WTC11 (cell line): Measurements from ENCODE around the gene KRT7. TPM values are rescaled to one million over a fixed set of nuclear protein-coding genes. Genes with fewer than 3 reads are reported as not detected.

ENCODE experiments used
- ATAC-seq: fragments of 200-7000 bp; cut with Tn5 transposase; 2 replicates; pipeline ENCODE4 v1.10.0; 2021; ENCODE audit warnings: mild to moderate bottlenecking, moderate library complexity
- CTCF ChIA-PET: fragments of 300-600 bp; sonication (Branson Sonifier 250); formaldehyde crosslinking; loops from one replicate; lab custom pipeline; 2021; ENCODE audit warnings: antibody characterized with exemption; lab: Charles Lee
- POLR2A ChIA-PET: fragments of 350-600 bp; sonication (Branson Sonifier 250); formaldehyde crosslinking; loops from one replicate; lab custom pipeline; 2021; ENCODE audit warnings: antibody characterized with exemption; lab: Charles Lee
- DNase-seq: peaks from one replicate; pipeline ENCODE4 v3.0.0; 2021; ENCODE audit warnings: low spot score
- H3K27ac Mint-ChIP-seq: 2 replicates; pipeline ENCODE4 v1.8.0; 2021; ENCODE audit warnings: mixed read lengths
- H3K27me3 Mint-ChIP-seq: 2 replicates; pipeline ENCODE4 v1.8.0; 2021; ENCODE audit warnings: low read depth, mild to moderate bottlenecking, moderate library complexity, mixed read lengths
- H3K36me3 Mint-ChIP-seq: 2 replicates; pipeline ENCODE4 v1.8.0; 2021; ENCODE audit warnings: mixed read lengths
- H3K4me1 Mint-ChIP-seq: 2 replicates; pipeline ENCODE4 v1.8.0; 2022; ENCODE audit warnings: mixed read lengths
- H3K4me3 Mint-ChIP-seq: 2 replicates; pipeline ENCODE4 v1.8.0; 2021; ENCODE audit warnings: mild to moderate bottlenecking, moderate library complexity, mixed read lengths
- H3K9me3 Mint-ChIP-seq: 2 replicates; pipeline ENCODE4 v1.8.0; 2021; ENCODE audit warnings: mixed read lengths
- ETV6 ChIP-seq: sonication (generic); formaldehyde crosslinking; IDR thresholded peaks from 2 replicates; pipeline ENCODE4 v1.8.1; 2022; ENCODE audit warnings: mild to moderate bottlenecking, missing genetic modification reagents
- GTF2I ChIP-seq: fragments of 250-450 bp; sonication (Bioruptor Pico); conservative IDR thresholded peaks from 2 replicates; pipeline ENCODE4 v1.4.0; 2021; ENCODE audit warnings: mild to moderate bottlenecking
- IRF1 ChIP-seq: sonication (generic); formaldehyde crosslinking; IDR thresholded peaks from 2 replicates; pipeline ENCODE4 v1.8.0; 2023; ENCODE audit warnings: missing genetic modification reagents
- OVOL2 ChIP-seq: fragments of 250-450 bp; sonication (Bioruptor Pico); IDR thresholded peaks from 2 replicates; pipeline ENCODE4 v1.9.0; 2021; ENCODE audit warnings: mild to moderate bottlenecking, borderline replicate concordance
- SMAD3 ChIP-seq: sonication (generic); formaldehyde crosslinking; IDR thresholded peaks from 2 replicates; pipeline ENCODE4 v1.8.0; 2022; ENCODE audit warnings: missing genetic modification reagents, mild to moderate bottlenecking, borderline replicate concordance
- SP1 ChIP-seq: sonication (generic); formaldehyde crosslinking; conservative IDR thresholded peaks from 2 replicates; pipeline ENCODE4 v1.8.1; 2022; ENCODE audit warnings: missing genetic modification reagents
- STAT6 ChIP-seq: sonication (generic); formaldehyde crosslinking; conservative IDR thresholded peaks from 2 replicates; pipeline ENCODE4 v1.8.1; 2023; ENCODE audit warnings: mild to moderate bottlenecking, low read depth, missing genetic modification reagents, moderate library complexity
- TEAD4 ChIP-seq: sonication (generic); formaldehyde crosslinking; IDR thresholded peaks from 2 replicates; pipeline ENCODE4 v1.8.0; 2022; ENCODE audit warnings: mild to moderate bottlenecking, missing genetic modification reagents
- USF2 ChIP-seq: sonication (generic); formaldehyde crosslinking; IDR thresholded peaks from 2 replicates; pipeline ENCODE4 v1.8.1; 2023; ENCODE audit warnings: mild to moderate bottlenecking, missing genetic modification reagents, moderate library complexity
- ZMAT4 ChIP-seq: fragments of 250-450 bp; sonication (Bioruptor Pico); IDR thresholded peaks from 2 replicates; pipeline ENCODE4 v1.9.0; 2021; ENCODE audit warnings: mild to moderate bottlenecking
- ZNF232 ChIP-seq: sonication (generic); formaldehyde crosslinking; IDR thresholded peaks from 2 replicates; pipeline ENCODE4 v1.8.0; 2022; ENCODE audit warnings: mild to moderate bottlenecking, missing genetic modification reagents
- total RNA-seq: library from RNA; stranded (reverse); gene quantifications from 3 replicates; pipeline ENCODE4 v1.2.3, GENCODE V29; 2021
- TF ChIP-seq, protein P1 (sequence below): sonication (generic); formaldehyde crosslinking; IDR thresholded peaks from 2 replicates; pipeline ENCODE4 v1.8.1; 2023; ENCODE audit warnings: mild to moderate bottlenecking, missing genetic modification reagents
- TF ChIP-seq, protein P2 (sequence below): sonication (generic); formaldehyde crosslinking; IDR thresholded peaks from 2 replicates; pipeline ENCODE4 v1.8.1; 2023; ENCODE audit warnings: mild to moderate bottlenecking, missing genetic modification reagents, moderate library complexity
- TF ChIP-seq, protein P3 (sequence below): sonication (generic); formaldehyde crosslinking; IDR thresholded peaks from 2 replicates; pipeline ENCODE4 v1.8.1; 2023; ENCODE audit warnings: mild to moderate bottlenecking, moderate library complexity, missing genetic modification reagents

The KRT7 gene
- total RNA-seq, 1 experiment from 2014 or later, result 10.6 TPM

DNA sequence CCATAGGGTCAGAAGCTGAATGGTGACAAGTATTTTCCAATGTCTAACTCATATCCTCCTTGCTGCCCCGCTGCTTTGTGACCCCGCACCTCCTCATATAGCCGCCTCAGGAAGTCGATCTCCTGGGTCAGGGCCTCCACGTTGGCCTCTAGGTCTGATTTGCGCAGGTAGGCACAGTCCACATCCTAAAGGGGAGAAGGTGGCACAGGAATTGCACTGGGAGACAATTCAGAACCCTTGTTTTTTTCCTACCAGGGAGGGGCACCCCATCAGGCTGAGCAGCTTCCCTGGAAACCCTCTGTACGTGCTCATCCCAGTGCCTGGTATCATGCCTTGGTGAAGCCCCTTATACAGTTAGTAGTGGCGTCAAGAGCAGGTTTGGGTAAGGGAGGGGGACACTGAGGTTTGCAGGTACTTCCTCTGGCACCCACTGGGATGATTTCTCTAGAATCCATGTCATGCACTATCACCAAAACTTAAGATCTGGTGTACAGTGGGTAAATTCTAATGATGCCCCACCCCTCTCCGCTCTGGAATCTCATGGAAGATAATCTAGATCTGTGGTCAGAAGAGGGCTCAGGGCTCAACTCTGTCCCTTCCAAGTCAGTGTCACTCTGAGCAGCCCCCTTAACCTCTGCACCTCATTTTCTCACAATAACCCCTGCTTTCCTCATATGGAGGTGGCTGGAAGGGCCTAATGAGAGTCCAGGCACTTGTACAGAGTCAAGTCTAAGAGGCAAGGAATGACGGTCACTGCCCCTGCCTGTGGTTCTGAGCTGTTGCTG, 21.3 kb downstream of the KRT7 start:
- ChIA-PET POLR2A (no interaction called here), CTCF (interaction anchor here (0.7 to 3.1 kb wide), 3 partner anchors 25 to 53 kb away, joined by 3 to 19 read pairs (median 4); no protein-coding TSS in a partner anchor)
- DNase-seq, result no peak
- Mint-ChIP-seq H3K36me3 (no peaks in the 10 kb centered on the region; the same call in 1 of the 2 replicates), H3K27ac (no peak overlapping the region), H3K9me3 (peaks cover 4% of the 10 kb centered on the region; the same call in 1 of the 2 replicates), H3K27me3 (peaks cover 66% of the 10 kb centered on the region), H3K4me3 (no peak overlapping the region), H3K4me1 (peaks cover 16% of the 10 kb centered on the region)
- no peak for ATAC-seq
- TF ChIP-seq SP1 (CRISPR knock-in tag) (no peak), ETV6 (CRISPR knock-in tag) (no peak), GTF2I (CRISPR knock-in tag) (no peak), ZMAT4 (no peak), TEAD4 (CRISPR knock-in tag) (no peak), SMAD3 (no peak), OVOL2 (CRISPR knock-in tag) (no peak), STAT6 (CRISPR knock-in tag) (no peak), IRF1 (CRISPR knock-in tag) (no peak), USF2 (CRISPR knock-in tag) (no peak), ZNF232 (CRISPR knock-in tag) (no peak)
- TF ChIP-seq, protein P1, sequence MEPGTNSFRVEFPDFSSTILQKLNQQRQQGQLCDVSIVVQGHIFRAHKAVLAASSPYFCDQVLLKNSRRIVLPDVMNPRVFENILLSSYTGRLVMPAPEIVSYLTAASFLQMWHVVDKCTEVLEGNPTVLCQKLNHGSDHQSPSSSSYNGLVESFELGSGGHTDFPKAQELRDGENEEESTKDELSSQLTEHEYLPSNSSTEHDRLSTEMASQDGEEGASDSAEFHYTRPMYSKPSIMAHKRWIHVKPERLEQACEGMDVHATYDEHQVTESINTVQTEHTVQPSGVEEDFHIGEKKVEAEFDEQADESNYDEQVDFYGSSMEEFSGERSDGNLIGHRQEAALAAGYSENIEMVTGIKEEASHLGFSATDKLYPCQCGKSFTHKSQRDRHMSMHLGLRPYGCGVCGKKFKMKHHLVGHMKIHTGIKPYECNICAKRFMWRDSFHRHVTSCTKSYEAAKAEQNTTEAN (CRISPR knock-in tag), result no peak
- TF ChIP-seq, protein P2, sequence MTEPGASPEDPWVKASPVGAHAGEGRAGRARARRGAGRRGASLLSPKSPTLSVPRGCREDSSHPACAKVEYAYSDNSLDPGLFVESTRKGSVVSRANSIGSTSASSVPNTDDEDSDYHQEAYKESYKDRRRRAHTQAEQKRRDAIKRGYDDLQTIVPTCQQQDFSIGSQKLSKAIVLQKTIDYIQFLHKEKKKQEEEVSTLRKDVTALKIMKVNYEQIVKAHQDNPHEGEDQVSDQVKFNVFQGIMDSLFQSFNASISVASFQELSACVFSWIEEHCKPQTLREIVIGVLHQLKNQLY (CRISPR knock-in tag), result no peak
- TF ChIP-seq, protein P3, sequence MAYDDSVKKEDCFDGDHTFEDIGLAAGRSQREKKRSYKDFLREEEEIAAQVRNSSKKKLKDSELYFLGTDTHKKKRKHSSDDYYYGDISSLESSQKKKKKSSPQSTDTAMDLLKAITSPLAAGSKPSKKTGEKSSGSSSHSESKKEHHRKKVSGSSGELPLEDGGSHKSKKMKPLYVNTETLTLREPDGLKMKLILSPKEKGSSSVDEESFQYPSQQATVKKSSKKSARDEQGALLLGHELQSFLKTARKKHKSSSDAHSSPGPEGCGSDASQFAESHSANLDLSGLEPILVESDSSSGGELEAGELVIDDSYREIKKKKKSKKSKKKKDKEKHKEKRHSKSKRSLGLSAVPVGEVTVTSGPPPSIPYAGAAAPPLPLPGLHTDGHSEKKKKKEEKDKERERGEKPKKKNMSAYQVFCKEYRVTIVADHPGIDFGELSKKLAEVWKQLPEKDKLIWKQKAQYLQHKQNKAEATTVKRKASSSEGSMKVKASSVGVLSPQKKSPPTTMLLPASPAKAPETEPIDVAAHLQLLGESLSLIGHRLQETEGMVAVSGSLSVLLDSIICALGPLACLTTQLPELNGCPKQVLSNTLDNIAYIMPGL (CRISPR knock-in tag), result no peak
